SKM-1 (cell line): ENCODE results near the gene CCNL2.
"Not testable (repeated sequence)": the region's sequence is repeated elsewhere in the genome, so short reads cannot be mapped to it uniquely, and the experiment has no call there.

ENCODE experiments used
- DNase-seq: peaks from one replicate; lab custom pipeline; 2025; ENCODE audit not compliant: unreplicated experiment; lab: John Stamatoyannopoulos, UW

CCNL2 gene

GRCh38 chr1:1432274-1432950, 33.3 kb upstream of the CCNL2 start:
- DNase-seq: no peak

GRCh38 chr1:1431845-1432273, 32.7 kb upstream of the CCNL2 start:
- DNase-seq: no peak

GRCh38 chr1:1430992-1431844, 32.1 kb upstream of the CCNL2 start:
- no peak for DNase-seq

- DNase-seq: no peak
These were observed 31.2 kb upstream of the CCNL2 start for GRCh38 chr1:1430114-1430982.

GRCh38 chr1:1429671-1430073, 30.5 kb upstream of the CCNL2 start:
- DNase-seq: no peak

- not testable (repeated sequence) for DNase-seq
These were observed 29.8 kb upstream of the CCNL2 start for GRCh38 chr1:1428967-1429366.

GRCh38 chr1:1428174-1428573, 29.0 kb upstream of the CCNL2 start:
- no peak for DNase-seq

- no peak for DNase-seq
These were observed 28.6 kb upstream of the CCNL2 start for GRCh38 chr1:1427820-1428148.

GRCh38 chr1:1427106-1427819, 28.1 kb upstream of the CCNL2 start:
- DNase-seq: no peak

GRCh38 chr1:1426496-1427105, 27.5 kb upstream of the CCNL2 start:
- DNase-seq: no peak

- DNase-seq: no peak
These were observed 26.8 kb upstream of the CCNL2 start for GRCh38 chr1:1425753-1426495.

- DNase-seq: no peak
These were observed 26.3 kb upstream of the CCNL2 start for GRCh38 chr1:1425426-1425752.

- DNase-seq: no peak
These were observed 25.6 kb upstream of the CCNL2 start for GRCh38 chr1:1424707-1425106.

- no peak for DNase-seq
These were observed 24.1 kb upstream of the CCNL2 start for GRCh38 chr1:1423245-1423597.

- DNase-seq: no peak
These were observed 23.5 kb upstream of the CCNL2 start for GRCh38 chr1:1422465-1423244.

GRCh38 chr1:1421907-1422464, 22.9 kb upstream of the CCNL2 start:
- DNase-seq: no peak

GRCh38 chr1:1421147-1421906, 22.2 kb upstream of the CCNL2 start, which contains the start of gene ANKRD65:
Gene ANKRD65, minus strand, starts transcription at chr1:1421276. Its CDS starts 271 bp downstream, at chr1:1421005.
- DNase-seq: no peak

GRCh38 chr1:1420654-1421141, 21.6 kb upstream of the CCNL2 start:
- DNase-seq: no peak
